Dendritic cell treated with granulocyte-macrophage colony-stimulating factor and Interleukin-4, amounts not matched to agents 40 ng/mL and 50 ng/mL, for 4 days (primary cell): ENCODE data around the gene NARS2.

Experiments used
- H3K27ac Mint-ChIP-seq: one replicate; pipeline ENCODE4 v1.8.0; 2022; ENCODE audit warnings: mild to moderate bottlenecking, mixed read lengths
- H3K27me3 Mint-ChIP-seq: one replicate; pipeline ENCODE4 v1.8.0; 2022; ENCODE audit warnings: mild to moderate bottlenecking, mixed read lengths
- H3K36me3 Mint-ChIP-seq: one replicate; pipeline ENCODE4 v1.8.0; 2022; ENCODE audit warnings: low read depth, mixed read lengths
- H3K4me1 Mint-ChIP-seq: one replicate; pipeline ENCODE4 v1.8.0; 2022; ENCODE audit warnings: low read depth, mixed read lengths
- H3K4me3 Mint-ChIP-seq: one replicate; pipeline ENCODE4 v1.8.0; 2022; ENCODE audit warnings: mild to moderate bottlenecking, moderate library complexity, mixed read lengths
- H3K9me3 Mint-ChIP-seq: one replicate; pipeline ENCODE4 v1.8.0; 2022; ENCODE audit warnings: mixed read lengths
- intact Hi-C: fragments of 100-400 bp; cut with micrococcal nuclease; formaldehyde crosslinking; loops from one replicate; pipeline ENCODE4 v1.15.0; 2022

Gene NARS2

DNA sequence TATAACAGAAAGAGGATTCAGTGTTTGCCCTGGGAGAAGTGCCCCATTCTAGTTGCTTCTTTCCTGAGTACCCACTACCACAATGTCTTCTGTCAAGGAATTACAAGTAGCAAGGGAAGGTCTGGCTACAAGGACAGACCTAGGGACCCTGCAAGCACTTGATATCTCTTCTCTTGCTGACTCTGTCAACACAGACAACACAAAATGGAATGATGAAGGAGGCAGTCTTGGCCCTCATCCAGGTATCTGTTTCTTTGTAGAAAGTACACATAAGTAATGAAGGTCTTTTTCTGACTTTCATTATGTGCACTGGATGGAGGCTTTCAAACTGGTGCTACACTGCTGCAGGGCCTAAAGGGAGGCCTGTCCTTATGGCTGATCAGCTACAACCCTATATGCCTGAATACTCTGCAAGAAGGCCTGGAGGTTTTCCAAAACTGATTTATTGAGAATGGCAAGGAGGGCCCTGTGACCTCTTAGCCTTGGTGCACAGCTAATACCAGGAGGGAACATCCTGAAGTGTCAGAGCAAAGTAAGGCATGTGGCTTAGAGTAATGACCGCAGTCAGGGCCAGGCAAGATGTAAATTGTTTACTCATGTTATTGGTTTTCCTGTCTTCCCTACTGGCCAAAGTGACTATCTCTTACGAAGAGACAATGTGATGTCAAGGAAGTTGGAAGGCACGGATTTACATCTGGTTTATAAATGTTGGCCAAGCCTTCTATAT, 188.3 kb downstream of the NARS2 start:
- H3K36me3 Mint-ChIP-seq, result peaks cover 70% of the 10 kb centered on the region
- H3K4me3 Mint-ChIP-seq, result no peak overlapping the region
- intact Hi-C loops, result no loop called here
- H3K27me3 Mint-ChIP-seq, result no peaks in the 10 kb centered on the region
- peaks cover 75% of the 10 kb centered on the region for H3K4me1 Mint-ChIP-seq
- peaks cover 19% of the 10 kb centered on the region for H3K9me3 Mint-ChIP-seq
- no peak overlapping the region for H3K27ac Mint-ChIP-seq
